SK-N-SH (cell line): ENCODE results near the gene NOL7. TPM values are rescaled to one million over a fixed set of nuclear protein-coding genes. Genes with fewer than 3 reads are reported as not detected.

ENCODE experiments used
- CTCF ChIA-PET: fragments of 300-600, 350-600 bp; formaldehyde crosslinking; extraction: SDS; loops from one replicate; lab custom pipeline; 2021; lab: Yijun Ruan, JAX
- POLR2A ChIA-PET: fragments of 350-600 bp; sonication (Branson Sonifier 250); formaldehyde crosslinking; extraction: SDS; loops from one replicate; lab custom pipeline; 2020; ENCODE audit warnings: antibody characterized with exemption, inconsistent platforms; lab: Yijun Ruan, JAX
- DNase-seq: peaks from one replicate; pipeline ENCODE4 v3.0.0; 2012
- H2AFZ ChIP-seq: fragments of 200-600 bp; sonication (generic); 2 replicates; pipeline ENCODE4 v1.8.1; 2016; ENCODE audit warnings: antibody characterized with exemption, mild to moderate bottlenecking, low read depth
- H3F3A ChIP-seq: fragments of 200-600 bp; sonication (generic); replicated peaks from 2 replicates; pipeline ENCODE3; 2016; ENCODE audit warnings: antibody characterized with exemption, mild to moderate bottlenecking; ENCODE audit not compliant: insufficient read depth
- H3K27ac ChIP-seq, 2 experiments: fragments of 200-500 bp in 1 of 2; fragments of 200-600 bp in 1 of 2; sonication (Bioruptor generic) in 1 of 2; sonication (generic), shearing (Covaris generic) in 1 of 2; 2 replicates each; pipeline versions ENCODE4 v1.5.1 to v1.6.1; 2014 to 2016; ENCODE audit warnings: low read depth in 2 of 2, inconsistent platforms in 1 of 2, low read length in 1 of 2, mild to moderate bottlenecking in 1 of 2, mixed read lengths in 1 of 2
- H3K27me3 ChIP-seq: fragments of 200-600 bp; sonication (generic), shearing (Covaris generic); 2 replicates; pipeline ENCODE4 v1.6.1; 2016; ENCODE audit warnings: mixed run types; ENCODE audit not compliant: insufficient read depth
- H3K36me3 ChIP-seq, 2 experiments: fragments of 200-500 bp in 1 of 2; fragments of 200-600 bp in 1 of 2; sonication (Bioruptor generic) in 1 of 2; sonication (generic) in 1 of 2; replicated peaks in 1 of 2; 2 replicates each; pipeline versions ENCODE3 to v1.5.1; 2014 to 2016; ENCODE audit warnings: low read length in 1 of 2, mild to moderate bottlenecking in 1 of 2; ENCODE audit not compliant: insufficient read depth in 2 of 2, control insufficient read depth in 1 of 2
- H3K4me1 ChIP-seq, 2 experiments: fragments of 200-500 bp in 1 of 2; fragments of 200-600 bp in 1 of 2; sonication (Bioruptor generic) in 1 of 2; sonication (generic), shearing (Covaris generic) in 1 of 2; 2 replicates each; pipeline versions ENCODE4 v1.5.1 to v1.6.1; 2014 to 2016; ENCODE audit warnings: low read depth in 1 of 2, low read length in 1 of 2, mixed run types in 1 of 2; ENCODE audit not compliant: insufficient read depth in 2 of 2, control insufficient read depth in 1 of 2
- H3K4me2 ChIP-seq: fragments of 200-600 bp; sonication (generic), shearing (Covaris generic); 2 replicates; pipeline ENCODE4 v1.6.1; 2017; ENCODE audit warnings: mixed run types
- H3K4me3 ChIP-seq, 2 experiments: fragments of 200-500 bp in 1 of 2; fragments of 200-600 bp in 1 of 2; sonication (Bioruptor generic) in 1 of 2; sonication (generic), shearing (Covaris generic) in 1 of 2; 2 replicates each; pipeline versions ENCODE4 v1.5.1 to v1.8.1; 2014 to 2016; ENCODE audit warnings: low read depth in 2 of 2, inconsistent platforms in 1 of 2, low read length in 1 of 2, mild to moderate bottlenecking in 1 of 2, mixed read lengths in 1 of 2, moderate library complexity in 1 of 2
- H3K79me2 ChIP-seq: fragments of 200-600 bp; sonication (generic); 2 replicates; pipeline ENCODE4 v1.8.1; 2017; ENCODE audit warnings: mild to moderate bottlenecking; ENCODE audit not compliant: insufficient read depth
- H3K9ac ChIP-seq: fragments of 200-600 bp; sonication (generic); 2 replicates; pipeline ENCODE4 v1.6.1; 2017; ENCODE audit warnings: mixed run types
- H3K9me2 ChIP-seq: fragments of 200-600 bp; sonication (generic); 2 replicates; pipeline ENCODE4 v1.6.1; 2017; ENCODE audit warnings: mixed run types
- H3K9me3 ChIP-seq: fragments of 200-600 bp; sonication (generic); 2 replicates; pipeline ENCODE4 v1.6.1; 2017; ENCODE audit warnings: mixed run types, mild to moderate bottlenecking, moderate library complexity
- H4K20me1 ChIP-seq: fragments of 200-600 bp; sonication (generic); 2 replicates; pipeline ENCODE4 v1.6.1; 2017; ENCODE audit warnings: mild to moderate bottlenecking, mixed run types; ENCODE audit not compliant: insufficient read depth
- CHD2 ChIP-seq: fragments of 150-350 bp; IDR thresholded peaks from 2 replicates; pipeline ENCODE4 v1.6.1; 2018; ENCODE audit warnings: low read length; ENCODE audit not compliant: partially characterized antibody
- ELF1 ChIP-seq: IDR thresholded peaks from 2 replicates; pipeline ENCODE4 v1.4.0; 2012
- FOXJ3 ChIP-seq: sonication (generic); formaldehyde crosslinking; IDR thresholded peaks from 2 replicates; pipeline ENCODE4 v1.5.1; 2020; ENCODE audit warnings: mild to moderate bottlenecking, missing genetic modification reagents
- GATA2 ChIP-seq: sonication (generic); formaldehyde crosslinking; IDR thresholded peaks from 2 replicates; pipeline ENCODE4 v1.5.0; 2020; ENCODE audit warnings: mild to moderate bottlenecking, missing genetic modification reagents
- JUND ChIP-seq: IDR thresholded peaks from 2 replicates; pipeline ENCODE4 v1.4.0; 2012
- MAX ChIP-seq: IDR thresholded peaks from 2 replicates; pipeline ENCODE4 v1.4.0; 2012; ENCODE audit warnings: low read depth
- MEF2A ChIP-seq: IDR thresholded peaks from 2 replicates; pipeline ENCODE4 v1.4.0; 2012; ENCODE audit warnings: low read depth, borderline replicate concordance
- PBX3 ChIP-seq: IDR thresholded peaks from 2 replicates; pipeline ENCODE4; 2012
- RCOR1 ChIP-seq: fragments of 150-350 bp; IDR thresholded peaks from 2 replicates; pipeline ENCODE4 v1.6.1; 2017; ENCODE audit warnings: antibody characterized with exemption, low read length
- RFX5 ChIP-seq: IDR thresholded peaks from 2 replicates; pipeline ENCODE4 v1.6.1; 2012; ENCODE audit warnings: mild to moderate bottlenecking, improper control_type of control experiment, low read length
- SIN3A ChIP-seq: IDR thresholded peaks from 2 replicates; pipeline ENCODE4 v1.6.1; 2012; ENCODE audit warnings: low read depth, mild to moderate bottlenecking, low read length, moderate library complexity, borderline replicate concordance
- SMC3 ChIP-seq: IDR thresholded peaks from 2 replicates; pipeline ENCODE4 v1.6.1; 2012; ENCODE audit warnings: low read depth, low read length, improper control_type of control experiment
- TAF1 ChIP-seq: IDR thresholded peaks from 2 replicates; pipeline ENCODE4 v1.6.1; 2012; ENCODE audit warnings: low read depth, mild to moderate bottlenecking, low read length, moderate library complexity, borderline replicate concordance
- TCF12 ChIP-seq: IDR thresholded peaks from 2 replicates; pipeline ENCODE4 v1.4.0; 2012
- TEAD4 ChIP-seq: IDR thresholded peaks from 2 replicates; pipeline ENCODE4 v1.4.0; 2012; ENCODE audit warnings: mild to moderate bottlenecking, borderline replicate concordance; ENCODE audit not compliant: insufficient read depth
- USF2 ChIP-seq: fragments of 150-350 bp; IDR thresholded peaks from 2 replicates; pipeline ENCODE4 v1.6.1; 2017; ENCODE audit warnings: antibody characterized with exemption, low read length, low read depth, borderline replicate concordance
- ZBTB33 ChIP-seq: IDR thresholded peaks from 2 replicates; pipeline ENCODE4 v1.4.0; 2012; ENCODE audit warnings: low read depth, borderline replicate concordance
- WGBS: methylation state at CpG from one replicate; pipeline ENCODE4 v1.1.6; 2017; ENCODE audit warnings: low lambda C conversion rate; 5-methylcytosine and 5-hydroxymethylcytosine counted together
- polyA plus RNA-seq, 3 experiments: library from polyadenylated mRNA; depleted of rRNA; stranded (reverse); fragments of >200 nt; gene quantifications; 2 replicates each; pipeline ENCODE4 v1.2.3, GENCODE V29; 2012

Gene NOL7
- polyA plus RNA-seq, 1 of the 3 experiments (the other 2 are of a cell fraction) = 103 TPM

GRCh38 chr6:13664703-13665352 is 49.7 kb downstream of the NOL7 start (continued):
- no peak for TF ChIP-seq PBX3

GRCh38 chr6:13666194-13667105 is 51.3 kb downstream of the NOL7 start:
- H3K9ac ChIP-seq = no peak overlapping the region
- no peak overlapping the region for H3K4me3 ChIP-seq
- TF ChIP-seq ELF1 (no peak), TCF12 (no peak), USF2 (no peak), CHD2 (no peak), RFX5 (no peak), FOXJ3 (CRISPR knock-in tag) (no peak), TAF1 (no peak), TEAD4 (no peak), GATA2 (CRISPR knock-in tag) (no peak), MAX (no peak), ZBTB33 (no peak), SIN3A (no peak), JUND (no peak), SMC3 (no peak), MEF2A (no peak), RCOR1 (no peak)
- no peaks in the 10 kb centered on the region for H3K27me3 ChIP-seq
- H3F3A ChIP-seq = no peaks in the 10 kb centered on the region
- WGBS = 93% methylated on average over 8 of the region's 8 CpGs
- H3K36me3 ChIP-seq = peaks cover 0 to 5% of the 10 kb centered on the region in 2 experiments
- no peak for DNase-seq
- no peak overlapping the region; a peak in 1 of 4 replicates for H3K27ac ChIP-seq
- ChIA-PET POLR2A (no interaction called here), CTCF (interaction anchor here (1.2 kb wide), 1 partner anchor 26 kb away, joined by 3 read pairs; no protein-coding TSS in a partner anchor)
- no peak overlapping the region for H2AFZ ChIP-seq
- H4K20me1 ChIP-seq = peaks cover 40% of the 10 kb centered on the region
- no peak overlapping the region for H3K4me2 ChIP-seq
- no peaks in the 10 kb centered on the region for H3K9me2 ChIP-seq
- H3K79me2 ChIP-seq = peaks cover 99% of the 10 kb centered on the region
- no peaks in the 10 kb centered on the region; a peak in 3 of 4 replicates for H3K4me1 ChIP-seq
- H3K9me3 ChIP-seq = no peaks in the 10 kb centered on the region
